Activated CD8-positive, alpha-beta memory T cell treated with anti-CD3 and anti-CD28 coated beads for 24 hours (primary cell): ENCODE measurements around the gene RNF135.
"Not testable (repeated sequence)": the region's sequence is repeated elsewhere in the genome, so short reads cannot be mapped to it uniquely, and the experiment has no call there.

Experiments
- DNase-seq: peaks from one replicate; pipeline ENCODE4 v3.0.0-alpha.2; 2020

RNF135 gene

GRCh38 chr17:31004160-31004559 lies 33.3 kb downstream of the RNF135 start:
- DNase-seq = no peak

DNA sequence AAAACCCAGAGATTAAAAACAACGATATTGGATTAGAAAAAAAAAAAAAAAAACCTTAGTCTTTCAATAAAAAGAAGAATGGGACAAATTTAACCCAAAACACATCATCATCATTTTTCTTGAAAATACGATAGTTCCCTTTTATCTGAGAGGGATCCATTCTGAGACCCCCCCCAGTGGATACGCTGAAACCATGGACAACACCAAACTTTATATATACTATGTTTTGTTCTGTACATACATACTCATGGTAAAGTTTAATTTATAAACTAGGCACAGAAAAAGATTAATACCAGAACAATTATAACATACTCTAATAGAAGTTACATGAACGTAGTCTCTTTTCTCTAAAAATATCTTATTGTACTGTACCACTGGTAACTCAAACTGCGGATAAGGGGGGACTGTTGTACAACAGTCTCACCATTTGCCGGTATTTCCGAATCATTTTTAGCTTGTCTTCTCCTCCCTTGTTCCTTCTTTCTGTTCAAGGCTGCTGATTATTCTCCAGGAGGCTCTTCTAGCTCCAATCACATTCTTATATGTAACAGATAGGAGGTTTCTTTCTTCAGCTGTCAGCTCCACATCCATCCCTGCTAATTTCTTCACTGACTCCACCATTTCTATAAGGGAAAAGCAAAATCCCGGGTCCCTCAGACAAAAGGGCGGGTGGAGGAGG lies 37.0 kb downstream of the RNF135 start:
- DNase-seq = no peak

DNA sequence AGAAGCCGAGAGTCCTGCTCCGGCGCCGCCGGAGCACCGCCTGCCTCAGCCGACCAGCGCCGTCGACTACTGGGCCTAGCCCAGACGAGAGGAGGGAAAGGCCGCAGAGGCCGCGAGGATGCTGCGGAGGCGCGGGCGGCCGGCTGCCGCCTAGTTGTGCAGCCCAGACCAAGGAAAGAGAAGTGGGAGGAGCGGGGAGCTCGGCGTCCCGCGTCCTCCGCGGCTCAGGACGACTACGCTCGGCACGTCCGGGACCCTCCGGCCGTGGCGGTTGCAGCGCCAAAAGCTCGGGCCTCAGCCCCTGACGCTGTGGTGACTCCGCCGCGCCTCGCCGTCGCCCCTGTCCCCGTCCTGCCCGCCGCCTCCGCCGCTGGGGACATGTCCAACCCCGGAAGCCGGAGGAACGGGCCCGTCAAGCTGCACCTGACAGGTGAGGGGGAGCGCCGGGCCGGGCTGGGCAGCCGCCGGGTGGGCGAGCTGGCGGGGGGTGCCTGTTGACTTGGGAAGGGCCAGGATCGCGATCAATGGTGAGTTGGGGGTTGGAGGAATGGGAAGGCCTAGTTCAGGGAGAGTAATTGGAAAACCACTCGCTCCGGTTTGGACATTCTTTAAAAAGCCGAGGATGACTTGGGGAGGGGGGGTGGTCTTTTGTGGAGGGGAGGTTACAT lies 37.7 kb downstream of the RNF135 start:
- peak; percentile 80 for DNase-seq

DNA sequence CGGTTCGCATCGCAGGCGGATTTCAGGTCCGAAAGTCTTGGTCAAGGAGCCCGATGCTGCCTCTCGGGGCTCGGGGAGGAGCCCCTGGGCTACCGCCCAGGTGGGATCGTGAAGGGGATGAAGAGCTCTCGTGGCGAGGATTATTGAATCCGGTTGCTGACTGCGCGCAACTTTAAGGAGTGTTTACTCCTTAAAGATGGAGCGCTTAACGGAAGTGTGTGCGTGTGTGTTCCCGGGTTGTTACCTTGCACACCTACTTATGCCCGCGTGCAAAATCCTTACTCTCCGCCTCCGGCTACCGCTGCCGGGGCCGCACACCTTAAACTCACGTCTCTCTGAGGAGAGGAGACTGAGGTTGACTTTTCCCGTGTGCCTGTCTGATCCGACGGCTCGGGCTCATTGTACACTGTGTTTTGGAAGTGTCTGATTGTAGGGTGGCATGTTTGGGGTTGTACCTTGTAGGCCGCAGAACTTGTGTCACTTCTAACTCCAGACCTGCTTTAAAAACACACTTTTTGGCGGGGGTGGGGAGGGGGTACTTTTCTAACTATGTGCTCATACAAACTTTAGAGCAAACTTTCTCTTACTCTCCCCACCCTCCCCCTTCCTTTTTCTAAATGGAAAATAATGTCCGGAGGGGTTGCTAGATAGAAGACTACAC lies 38.3 kb downstream of the RNF135 start:
- not testable (repeated sequence) for DNase-seq

DNA sequence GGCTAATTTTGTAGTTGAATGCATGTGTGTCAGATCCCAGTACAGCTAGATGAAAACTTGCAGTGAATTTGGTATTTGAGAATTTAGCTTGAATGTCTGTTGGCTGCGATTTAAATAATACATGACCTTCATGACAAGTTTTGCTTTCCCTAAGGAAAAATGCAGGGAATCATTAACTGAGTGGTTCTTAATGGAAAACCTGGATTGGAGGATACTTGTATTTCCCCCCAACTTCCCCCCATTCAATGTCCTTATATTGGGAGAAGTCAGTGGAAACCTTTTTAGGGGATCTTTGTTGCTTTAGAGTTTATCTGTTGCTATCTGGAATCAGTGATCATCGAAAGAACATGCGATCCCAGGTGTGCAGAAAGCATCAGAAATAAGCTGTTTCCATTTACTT lies 39.2 kb downstream of the RNF135 start:
- not testable (repeated sequence) for DNase-seq

GRCh38 chr17:31013844-31014243 lies 43.0 kb downstream of the RNF135 start:
- no peak for DNase-seq

DNA sequence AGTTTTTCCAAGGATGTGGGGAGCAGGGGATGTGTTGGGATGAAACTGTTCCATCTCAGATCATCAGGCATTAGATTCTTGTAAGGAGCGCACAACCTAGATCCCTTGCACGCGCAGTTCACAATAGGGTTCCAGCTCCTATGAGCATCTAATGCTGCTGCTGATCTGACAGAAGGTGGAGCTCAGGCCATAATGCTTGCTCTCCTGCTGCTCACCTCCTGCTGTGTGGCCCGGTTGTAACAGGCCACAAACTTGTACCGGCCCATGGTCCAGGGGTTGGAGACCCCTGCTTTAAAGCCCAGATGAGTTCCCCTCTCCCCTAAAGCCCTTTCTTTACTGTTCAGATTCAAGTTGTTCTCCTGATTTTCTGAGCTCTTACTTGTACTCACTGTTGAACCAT lies 44.8 kb downstream of the RNF135 start:
- DNase-seq = no peak

GRCh38 chr17:31019004-31019403 lies 48.2 kb downstream of the RNF135 start:
- DNase-seq = no peak

- DNase-seq = not testable (repeated sequence)
Measured at GRCh38 chr17:31023171-31023570, 52.3 kb downstream of the RNF135 start.

DNA sequence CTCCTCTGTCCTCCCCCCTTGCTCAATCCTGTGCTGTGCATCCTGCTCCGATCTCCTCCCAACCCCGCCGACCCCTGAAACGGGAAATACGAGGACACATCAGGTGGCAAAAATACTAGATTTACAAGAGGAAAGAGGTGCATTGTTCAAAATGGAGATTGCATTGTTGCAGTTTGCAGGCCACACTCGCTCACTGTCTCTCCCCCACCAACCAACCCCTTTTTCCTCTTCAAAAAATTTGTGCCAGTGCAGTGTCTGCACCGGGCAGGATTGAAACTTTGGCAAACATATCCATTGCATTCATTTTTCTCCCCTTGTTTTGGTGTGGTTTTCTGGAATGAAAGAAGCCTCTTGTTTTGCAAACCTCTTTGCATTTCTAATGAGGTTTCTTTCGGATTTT lies 61.0 kb downstream of the RNF135 start:
- no peak for DNase-seq

- not testable (repeated sequence) for DNase-seq
Measured at GRCh38 chr17:31035611-31036010, 64.8 kb downstream of the RNF135 start.

- DNase-seq = not testable (repeated sequence)
Measured at GRCh38 chr17:31040837-31041236, 70.0 kb downstream of the RNF135 start.

GRCh38 chr17:31042378-31042777 lies 71.5 kb downstream of the RNF135 start:
- DNase-seq = not testable (repeated sequence)

GRCh38 chr17:31046856-31047425 lies 76.1 kb downstream of the RNF135 start:
- not testable (repeated sequence) for DNase-seq

DNA sequence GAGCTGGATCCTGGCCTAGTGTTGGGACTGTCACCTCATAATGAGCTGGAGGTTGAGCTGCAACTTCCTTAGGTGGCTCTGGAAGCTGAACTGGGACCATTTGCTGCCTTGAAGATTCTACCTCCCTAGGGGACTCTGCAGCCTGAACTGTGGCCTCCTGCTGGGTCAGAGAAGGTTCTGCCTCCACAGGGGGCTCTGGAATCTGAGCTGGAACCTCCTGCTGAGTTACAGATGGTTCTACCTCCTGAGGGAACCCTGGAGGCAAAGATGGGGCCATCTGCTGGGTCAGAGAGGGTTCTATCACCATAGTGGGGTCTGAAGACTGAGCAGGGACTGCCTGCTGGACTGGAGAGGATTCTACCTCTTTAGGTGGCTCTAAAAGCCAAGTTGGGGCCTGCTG lies 77.3 kb downstream of the RNF135 start:
- DNase-seq = no peak

DNA sequence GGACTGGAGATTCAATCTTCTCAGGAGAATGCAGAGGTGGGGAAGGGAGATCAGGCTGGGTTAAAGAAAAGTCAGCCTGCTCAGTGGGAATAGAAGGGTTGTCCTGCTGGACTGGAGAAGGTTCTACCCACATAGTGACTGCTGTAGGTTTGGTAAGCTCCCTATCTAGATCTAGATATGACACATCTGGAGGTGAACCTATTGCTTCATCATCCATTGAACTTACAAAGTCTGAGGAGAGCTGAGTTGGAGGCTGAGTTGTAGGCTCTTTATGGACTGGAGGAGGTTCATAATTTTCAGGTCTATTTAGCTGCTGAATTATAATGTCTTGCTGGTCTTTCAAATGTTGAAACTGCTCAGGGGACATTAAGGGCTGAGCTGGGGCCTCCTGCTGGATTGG lies 77.9 kb downstream of the RNF135 start:
- no peak for DNase-seq
